ENCODE results near the gene NPAS3. TPM values are rescaled to one million over a fixed set of nuclear protein-coding genes. Genes with fewer than 3 reads are reported as not detected.

NPAS3 gene
- total RNA-seq, 2 donors from 2014 or later = 1.1 to 1.8 TPM

- 44% methylated on average over 2 of the region's 2 CpGs for WGBS
- H3K4me3 ChIP-seq = no peak overlapping the region
- no peaks in the 10 kb centered on the region for H3K9me3 ChIP-seq
- TF ChIP-seq POLR2A (IDR thresholded peaks at IDR 0.05) (no peak), POLR2AphosphoS5 (IDR thresholded peaks at IDR 0.05) (peak; percentile 28)
- no peak for DNase-seq (ENCODE audit: low spot score)
- H3K27ac ChIP-seq = no peak overlapping the region
- no peaks in the 10 kb centered on the region for H3K36me3 ChIP-seq
- intact Hi-C loops (cut with DNase I) = no loop called here
- no peaks in the 10 kb centered on the region for H3K4me1 ChIP-seq (replicated peaks)
- H3K27me3 ChIP-seq (replicated peaks; ENCODE audit: insufficient read depth) = no peaks in the 10 kb centered on the region
These were observed 765.8 kb downstream of the NPAS3 start for GRCh38 chr14:33704481-33704880.

- H3K9me3 ChIP-seq = no peaks in the 10 kb centered on the region
- 47% methylated on average over 7 of the region's 7 CpGs for WGBS
These were observed 766.8 kb downstream of the NPAS3 start for GRCh38 chr14:33705490-33705889.

GRCh38 chr14:33707716-33708115, 769.0 kb downstream of the NPAS3 start:
- Histone ChIP-seq H3K27me3 (replicated peaks; ENCODE audit: insufficient read depth) (no peaks in the 10 kb centered on the region), H3K27ac (no peak overlapping the region), H3K9me3 (no peaks in the 10 kb centered on the region), H3K36me3 (no peaks in the 10 kb centered on the region), H3K4me1 (replicated peaks) (no peaks in the 10 kb centered on the region), H3K4me3 (no peak overlapping the region)
- no peak for DNase-seq (ENCODE audit: low spot score)
- WGBS = 78% methylated on average over 6 of the region's 6 CpGs
- intact Hi-C loops (cut with DNase I) = no loop called here
- TF ChIP-seq POLR2AphosphoS5 (IDR thresholded peaks at IDR 0.05) = no peak
- TF ChIP-seq POLR2A (IDR thresholded peaks at IDR 0.05) = no peak
- TF ChIP-seq CTCF (IDR thresholded peaks at IDR 0.05) = no peak

More at GRCh38 chr14:33705490-33705889, 766.8 kb downstream of the NPAS3 start:
- peak; percentile 10 for DNase-seq (ENCODE audit: low spot score)
- TF ChIP-seq POLR2AphosphoS5 (IDR thresholded peaks at IDR 0.05) (peak; percentile 67), POLR2A (IDR thresholded peaks at IDR 0.05) (no peak)
- Histone ChIP-seq H3K27me3 (replicated peaks; ENCODE audit: insufficient read depth) (no peaks in the 10 kb centered on the region), H3K36me3 (no peaks in the 10 kb centered on the region), H3K27ac (no peak overlapping the region), H3K4me3 (no peak overlapping the region), H3K4me1 (replicated peaks) (no peaks in the 10 kb centered on the region)
- intact Hi-C loops (cut with DNase I) = no loop called here

- Histone ChIP-seq H3K36me3 (no peaks in the 10 kb centered on the region), H3K4me3 (no peak overlapping the region), H3K27ac (no peak overlapping the region), H3K9me3 (no peaks in the 10 kb centered on the region), H3K4me1 (replicated peaks) (no peaks in the 10 kb centered on the region), H3K27me3 (replicated peaks; ENCODE audit: insufficient read depth) (no peaks in the 10 kb centered on the region)
- intact Hi-C loops (cut with DNase I) = no loop called here
- TF ChIP-seq POLR2AphosphoS5 (IDR thresholded peaks at IDR 0.05) (no peak), CTCF (IDR thresholded peaks at IDR 0.05) (no peak), POLR2A (IDR thresholded peaks at IDR 0.05) (no peak)
- WGBS = 93% methylated on average over 4 of the region's 4 CpGs
- DNase-seq (ENCODE audit: low spot score) = no peak
These were observed 770.6 kb downstream of the NPAS3 start for GRCh38 chr14:33709283-33709682.

GRCh38 chr14:33709711-33710110, 771.0 kb downstream of the NPAS3 start:
- Histone ChIP-seq H3K36me3 (no peaks in the 10 kb centered on the region), H3K4me1 (replicated peaks) (no peaks in the 10 kb centered on the region), H3K4me3 (no peak overlapping the region), H3K9me3 (no peaks in the 10 kb centered on the region), H3K27me3 (replicated peaks; ENCODE audit: insufficient read depth) (no peaks in the 10 kb centered on the region), H3K27ac (no peak overlapping the region)
- TF ChIP-seq POLR2AphosphoS5 (IDR thresholded peaks at IDR 0.05) (no peak), CTCF (IDR thresholded peaks at IDR 0.05) (no peak), POLR2A (IDR thresholded peaks at IDR 0.05) (no peak)
- WGBS = 75% methylated on average over 3 of the region's 3 CpGs
- no peak for DNase-seq (ENCODE audit: low spot score)
- intact Hi-C loops (cut with DNase I) = no loop called here

- H3K9me3 ChIP-seq = no peaks in the 10 kb centered on the region
- intact Hi-C loops (cut with DNase I) = no loop called here
- no peak for DNase-seq (ENCODE audit: low spot score)
- H3K36me3 ChIP-seq = no peaks in the 10 kb centered on the region
- no peaks in the 10 kb centered on the region for H3K27me3 ChIP-seq (replicated peaks; ENCODE audit: insufficient read depth)
- no peak for TF ChIP-seq POLR2A (IDR thresholded peaks at IDR 0.05)
- no peak overlapping the region for H3K27ac ChIP-seq
- WGBS = 87% methylated on average over 7 of the region's 7 CpGs
- no peaks in the 10 kb centered on the region for H3K4me1 ChIP-seq (replicated peaks)
- H3K4me3 ChIP-seq = no peak overlapping the region
These were observed 771.6 kb downstream of the NPAS3 start for GRCh38 chr14:33710273-33710672.
